ENCODE results near the gene DYRK4.
A peak's percentile ranks its signal among the peaks of the same experiment; 100 is the strongest.
"Not testable (repeated sequence)": the region's sequence is repeated elsewhere in the genome, so short reads cannot be mapped to it uniquely, and the experiment has no call there.

Gene DYRK4

GRCh38 chr12:4562034-4562657 lies at the start of gene DYRK4:
Gene DYRK4 (plus strand): TSS chr12:4562208. CDS start chr12:4562246, 38 bp downstream.
- no peak for DNase-seq

- DNase-seq, result no peak
Measured at GRCh38 chr12:4518106-4518728, 43.8 kb upstream of the DYRK4 start.

DNA sequence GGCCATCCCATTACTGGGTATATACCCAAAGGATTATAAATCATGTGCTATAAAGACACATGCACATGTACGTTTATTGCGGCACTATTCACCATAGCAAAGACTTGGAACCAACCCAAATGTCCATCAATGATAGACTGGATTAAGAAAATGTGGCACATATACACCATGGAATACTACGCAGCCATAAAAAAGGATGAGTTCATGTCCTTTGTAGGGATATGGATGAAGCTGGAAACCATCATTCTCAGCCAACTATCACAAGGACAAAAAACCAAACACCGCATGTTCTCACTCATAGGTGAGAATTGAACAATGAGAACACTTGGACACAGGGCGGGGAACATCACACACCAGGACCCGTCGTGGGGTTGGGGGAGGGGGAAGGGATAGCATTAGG lies 38.6 kb upstream of the DYRK4 start:
- DNase-seq, result not testable (repeated sequence)

DNA sequence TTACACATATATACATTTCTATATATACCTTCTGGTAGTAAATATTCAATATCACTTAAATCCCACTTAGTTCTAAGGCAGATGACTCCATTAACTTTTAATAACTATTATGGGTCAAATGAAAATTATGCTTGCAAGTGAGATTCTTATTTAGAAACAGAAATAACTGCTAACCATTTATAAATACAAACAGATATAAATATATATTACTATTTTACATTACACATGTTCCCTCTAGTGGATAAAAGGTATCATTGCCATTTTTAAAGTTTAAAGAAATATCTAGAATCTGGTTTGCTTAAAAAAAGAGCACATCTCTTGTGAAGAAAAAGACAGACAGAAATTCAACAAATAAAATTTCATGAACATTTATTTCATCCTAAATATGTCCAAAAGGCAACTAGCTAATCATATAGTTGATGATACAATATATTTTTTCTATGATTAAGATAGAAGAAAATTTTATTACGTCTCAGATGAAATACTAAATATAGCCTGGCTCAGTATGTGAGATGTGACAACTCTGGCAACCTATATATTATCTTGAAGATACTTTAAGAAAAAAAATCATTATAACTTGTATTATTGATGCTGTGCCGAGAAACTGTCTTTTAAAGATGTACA lies 35.0 kb upstream of the DYRK4 start:
- no peak for DNase-seq

DNA sequence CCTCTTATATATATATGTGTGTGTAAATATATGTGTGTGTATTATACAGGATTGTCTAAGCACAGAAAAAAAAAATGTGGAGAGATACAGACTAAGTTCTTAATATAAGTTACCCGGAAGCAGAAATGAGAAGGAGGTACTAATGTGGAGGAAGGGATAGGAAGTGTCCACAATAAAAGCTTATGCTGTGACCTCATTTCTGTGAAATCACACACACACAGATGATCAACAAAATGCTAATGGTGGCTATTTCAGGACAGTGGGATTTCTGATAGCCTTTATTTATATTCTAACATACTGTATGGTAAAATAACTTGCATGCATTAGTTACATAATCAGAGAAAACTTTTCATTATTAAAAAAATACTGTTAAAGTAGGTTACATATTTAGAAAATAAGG lies 31.8 kb upstream of the DYRK4 start:
- no peak for DNase-seq

DNA sequence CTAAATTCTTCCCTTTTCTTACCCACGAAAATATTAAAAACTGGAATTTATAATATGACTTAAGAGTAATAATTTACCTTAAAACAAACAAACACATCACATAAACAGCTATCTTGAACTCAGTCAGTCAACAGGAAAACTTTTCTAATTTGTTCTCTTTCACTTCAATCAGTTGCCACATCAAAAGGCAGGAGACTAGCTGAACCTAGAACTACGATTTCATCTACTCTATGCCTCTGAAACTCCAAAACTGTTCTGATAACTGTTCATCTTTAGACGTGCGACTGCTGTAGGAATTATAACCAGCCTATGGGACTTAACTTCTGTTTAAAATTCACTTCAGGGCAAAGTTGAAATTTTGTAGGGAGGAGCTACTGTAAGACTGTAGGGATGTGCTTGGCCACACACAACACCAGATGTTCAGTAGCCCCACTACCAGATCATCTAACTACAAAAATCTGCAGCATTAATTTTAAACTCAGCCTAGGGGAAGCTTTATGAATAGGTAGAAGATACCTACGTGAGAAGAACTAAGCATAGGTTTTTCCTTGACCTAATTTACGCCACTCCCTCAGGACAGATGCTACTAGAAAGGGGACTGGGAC lies 30.9 kb upstream of the DYRK4 start:
- DNase-seq, result no peak

- no peak for DNase-seq
Measured at GRCh38 chr12:4535092-4535491, 26.9 kb upstream of the DYRK4 start.

DNA sequence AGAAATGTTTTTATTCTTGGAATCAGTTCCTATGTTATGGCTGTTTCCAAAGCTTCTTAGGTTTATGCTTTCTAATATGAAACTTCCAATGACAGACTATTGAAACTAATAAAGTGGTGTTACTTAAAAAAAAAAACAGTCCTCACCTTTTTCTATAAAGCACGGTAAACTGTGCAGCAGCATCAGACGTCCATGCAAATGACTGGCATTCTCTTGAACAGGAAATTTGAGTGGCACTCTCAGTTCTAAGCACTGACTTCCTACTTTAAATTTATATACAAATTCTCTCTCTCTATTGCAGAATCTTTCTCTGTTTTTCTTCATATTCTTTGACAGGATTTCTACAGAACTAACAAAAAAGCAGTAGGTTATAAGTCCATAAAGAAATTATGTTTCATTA lies 26.1 kb upstream of the DYRK4 start:
- DNase-seq, result no peak

DNA sequence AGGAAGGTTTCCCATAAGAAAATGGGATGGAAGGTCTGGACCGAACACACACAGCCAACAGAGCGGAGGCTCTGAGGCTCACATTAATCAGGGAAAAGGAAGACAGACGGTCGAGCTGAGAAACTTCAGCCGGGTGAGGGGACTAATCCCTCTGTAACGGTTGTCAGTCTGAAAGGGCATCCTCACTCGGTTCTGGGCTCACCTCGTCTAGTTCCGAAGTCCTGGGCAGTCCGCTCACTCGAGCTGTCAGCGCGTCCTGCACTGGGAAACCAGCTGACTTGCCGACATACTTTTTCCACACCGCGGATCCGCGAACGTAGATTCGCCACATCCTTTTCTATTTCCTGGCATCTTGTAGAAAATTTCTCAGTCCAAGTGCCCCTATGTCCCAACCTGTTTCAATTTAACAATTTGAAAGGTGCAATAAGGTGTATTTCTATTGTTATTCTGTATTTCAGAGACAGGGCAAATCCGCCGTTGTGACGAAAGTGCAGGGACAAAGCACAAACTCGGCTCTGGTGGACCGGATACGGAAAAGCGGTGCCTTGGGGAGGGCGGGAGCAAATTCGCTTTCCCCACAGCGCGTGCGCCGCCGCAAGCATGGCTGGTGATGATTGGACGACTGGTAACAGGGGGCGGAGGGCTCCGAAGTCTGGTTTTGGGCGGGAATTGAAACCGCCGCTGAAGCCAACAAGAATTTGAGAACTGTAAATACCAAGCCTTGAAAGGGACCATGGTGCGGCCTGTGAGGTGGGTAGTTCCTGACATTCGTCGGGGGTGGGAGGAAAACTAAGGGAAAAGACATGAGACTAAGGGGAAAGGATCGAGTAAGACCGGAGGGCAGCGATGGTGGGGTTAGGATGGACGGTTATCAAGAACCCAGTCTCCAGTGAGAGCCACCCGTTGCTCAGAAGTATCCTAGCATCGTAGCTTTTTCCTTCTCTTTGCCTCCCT lies 23.5 kb upstream of the DYRK4 start, which contains the start of gene RAD51AP1:
Gene RAD51AP1, plus strand, starts transcription at position 684 of the 954 bp plus-strand sequence. Its CDS starts 50 bp downstream, at position 734.
- DNase-seq, result peak; percentile 97 to 98

DNA sequence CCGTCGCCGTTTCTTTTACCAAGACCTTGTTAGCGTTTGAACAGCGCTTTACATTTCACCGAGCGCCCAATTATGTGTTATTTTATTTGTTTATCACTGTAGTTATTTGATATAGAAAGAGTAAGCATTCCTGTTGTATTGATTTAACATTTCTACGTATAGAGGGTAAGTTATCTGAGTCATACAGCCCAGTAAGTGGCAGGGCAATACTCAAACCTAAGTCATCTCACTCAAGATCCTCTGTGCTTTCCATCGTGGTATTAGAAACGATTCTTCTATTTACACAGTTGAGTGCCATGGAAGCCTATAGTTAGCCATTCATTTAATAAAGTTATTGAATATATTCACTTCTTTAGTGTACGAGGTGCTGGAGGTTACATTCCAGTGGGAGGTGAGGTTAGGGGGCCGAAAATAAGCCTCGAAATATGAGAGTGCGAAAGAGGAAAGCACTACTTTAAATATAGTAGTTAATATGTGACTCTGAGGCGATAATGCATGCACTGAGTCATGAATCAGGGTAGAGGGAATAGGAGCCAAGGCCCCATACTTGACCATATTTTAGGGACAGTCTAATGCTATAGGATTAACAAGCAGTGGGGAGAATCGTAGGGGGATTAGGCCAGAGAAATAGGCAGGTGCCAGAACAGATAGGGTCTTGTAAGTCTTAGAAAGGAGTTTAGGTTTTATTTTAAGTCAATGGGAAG lies 22.7 kb upstream of the DYRK4 start:
- DNase-seq, result no peak

GRCh38 chr12:4540170-4540569 lies 21.8 kb upstream of the DYRK4 start:
- no peak for DNase-seq

- no peak for DNase-seq
Measured at GRCh38 chr12:4540638-4541037, 21.4 kb upstream of the DYRK4 start.

GRCh38 chr12:4545195-4545594 lies 16.8 kb upstream of the DYRK4 start:
- no peak for DNase-seq

DNA sequence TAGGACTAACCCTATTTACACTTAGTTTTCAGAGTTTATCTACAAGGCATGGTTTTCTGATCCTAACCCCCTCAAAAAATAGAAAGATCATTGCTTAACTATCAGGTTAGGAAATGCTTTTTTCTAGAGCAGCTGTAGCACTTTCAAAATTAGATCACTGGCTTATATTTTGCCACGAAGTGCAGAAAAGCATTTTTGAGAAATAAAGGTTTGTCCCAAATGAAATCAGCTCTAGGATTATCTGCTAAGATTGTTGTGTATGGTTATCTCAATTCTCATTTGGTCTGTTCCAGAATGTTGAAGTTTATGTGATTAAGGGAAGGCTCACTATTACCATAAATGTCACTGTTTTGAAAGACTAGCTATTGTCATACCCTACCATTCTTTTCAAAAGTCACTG lies 9.8 kb upstream of the DYRK4 start:
- no peak for DNase-seq

DNA sequence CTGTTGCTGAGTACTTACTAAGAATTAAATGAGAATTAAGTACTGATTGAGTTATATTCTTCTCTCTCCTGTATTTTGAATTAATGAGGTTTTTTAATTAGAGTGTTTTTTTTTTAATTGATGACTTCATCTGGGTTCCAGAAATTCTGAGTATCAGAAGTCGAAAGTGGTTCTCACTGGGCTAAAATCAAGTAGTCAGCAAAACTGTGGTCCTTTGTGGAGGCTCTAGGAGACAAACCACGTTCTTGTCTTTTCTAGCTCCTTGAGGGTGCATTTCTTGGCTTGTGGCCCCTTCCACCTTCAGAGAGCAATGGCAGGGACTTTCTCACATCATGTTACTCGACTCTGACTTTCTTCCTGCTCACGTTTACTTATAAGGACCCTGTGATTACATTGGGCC lies 8.1 kb upstream of the DYRK4 start:
- DNase-seq, result no peak

- no peak for DNase-seq
Measured at GRCh38 chr12:4555804-4556203, 6.2 kb upstream of the DYRK4 start.

GRCh38 chr12:4556735-4557530 lies 5.1 kb upstream of the DYRK4 start:
- DNase-seq, result no peak

- no peak for DNase-seq
Measured at GRCh38 chr12:4557586-4557985, 4.4 kb upstream of the DYRK4 start.

DNA sequence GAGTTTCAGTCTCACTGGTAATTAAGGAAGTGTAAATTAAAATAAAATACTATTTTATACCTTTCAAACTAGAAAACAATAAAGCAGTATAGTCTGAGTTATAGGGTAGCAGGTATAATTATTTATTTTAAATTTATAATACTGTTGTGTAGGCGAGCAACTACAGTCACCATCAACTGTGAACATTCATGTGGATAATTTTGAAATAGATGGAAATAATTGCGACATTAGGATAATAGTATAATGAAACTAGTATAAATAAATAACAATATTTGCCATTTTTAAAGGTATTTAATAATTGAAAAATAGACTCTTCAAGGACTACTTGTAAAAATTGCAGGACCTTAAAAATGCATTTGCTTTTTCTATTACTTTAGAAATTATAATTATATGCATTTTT lies 3.8 kb upstream of the DYRK4 start:
- no peak for DNase-seq

GRCh38 chr12:4563336-4563735 lies 1.3 kb downstream of the DYRK4 start:
- no peak for DNase-seq

DNA sequence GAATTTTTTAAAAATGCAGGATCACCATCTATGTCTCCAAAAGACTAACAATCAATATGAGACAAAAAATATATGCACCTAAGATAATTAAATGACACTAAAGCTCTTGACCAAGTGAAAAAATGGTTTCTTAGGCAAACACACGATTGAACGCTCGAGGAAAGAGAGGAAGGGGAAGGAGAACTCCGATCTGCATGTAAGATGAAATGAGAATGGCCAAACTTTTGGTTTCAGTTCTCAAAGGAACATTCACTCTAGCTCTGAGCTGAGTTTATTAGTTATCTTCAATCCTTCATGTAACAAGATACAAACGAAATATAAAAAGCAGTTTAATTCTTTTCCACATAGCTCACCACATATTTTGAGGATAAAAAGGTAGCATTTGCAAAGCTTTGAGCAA lies 2.8 kb downstream of the DYRK4 start:
- no peak for DNase-seq
